LNCaP clone FGC (cell line): ENCODE results near the gene LAMP1.

ENCODE experiments used
- DNase-seq: peaks from one replicate; pipeline ENCODE4 v3.0.0-alpha.2; 2011; ENCODE audit warnings: low read depth
- H3K4me3 ChIP-seq: 2 replicates; pipeline ENCODE4 v1.5.1; 2011; ENCODE audit warnings: mild to moderate bottlenecking, low read depth, low read length, control low read depth
- TF ChIP-seq, protein P1 (sequence below): IDR thresholded peaks from 2 replicates; pipeline ENCODE4 v1.5.1; 2012; ENCODE audit warnings: mild to moderate bottlenecking; ENCODE audit not compliant: control insufficient read depth, insufficient read depth; ENCODE audit errors: extremely low read depth

LAMP1 gene

DNA sequence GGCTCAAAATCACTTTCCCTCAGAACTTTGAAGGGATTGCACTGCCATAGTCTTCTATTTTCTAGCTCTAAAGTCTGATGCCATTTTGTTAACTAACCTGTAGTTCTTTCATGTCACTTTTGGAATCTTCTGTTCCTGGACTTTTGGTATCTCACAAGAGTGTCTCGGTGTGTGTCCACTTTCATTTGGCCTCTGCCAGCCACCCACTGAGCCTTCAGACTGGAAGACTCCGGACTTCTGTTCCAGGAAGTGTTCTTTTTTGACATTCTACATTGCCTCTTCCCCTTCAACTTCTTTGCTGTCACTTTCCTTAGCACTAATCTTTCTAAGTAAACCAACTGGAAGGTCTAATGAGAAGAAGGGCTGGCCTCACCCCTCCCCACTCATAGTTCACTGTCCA is 25.0 kb upstream of the LAMP1 start:
- H3K4me3 ChIP-seq = no peak overlapping the region
- TF ChIP-seq, protein P1, sequence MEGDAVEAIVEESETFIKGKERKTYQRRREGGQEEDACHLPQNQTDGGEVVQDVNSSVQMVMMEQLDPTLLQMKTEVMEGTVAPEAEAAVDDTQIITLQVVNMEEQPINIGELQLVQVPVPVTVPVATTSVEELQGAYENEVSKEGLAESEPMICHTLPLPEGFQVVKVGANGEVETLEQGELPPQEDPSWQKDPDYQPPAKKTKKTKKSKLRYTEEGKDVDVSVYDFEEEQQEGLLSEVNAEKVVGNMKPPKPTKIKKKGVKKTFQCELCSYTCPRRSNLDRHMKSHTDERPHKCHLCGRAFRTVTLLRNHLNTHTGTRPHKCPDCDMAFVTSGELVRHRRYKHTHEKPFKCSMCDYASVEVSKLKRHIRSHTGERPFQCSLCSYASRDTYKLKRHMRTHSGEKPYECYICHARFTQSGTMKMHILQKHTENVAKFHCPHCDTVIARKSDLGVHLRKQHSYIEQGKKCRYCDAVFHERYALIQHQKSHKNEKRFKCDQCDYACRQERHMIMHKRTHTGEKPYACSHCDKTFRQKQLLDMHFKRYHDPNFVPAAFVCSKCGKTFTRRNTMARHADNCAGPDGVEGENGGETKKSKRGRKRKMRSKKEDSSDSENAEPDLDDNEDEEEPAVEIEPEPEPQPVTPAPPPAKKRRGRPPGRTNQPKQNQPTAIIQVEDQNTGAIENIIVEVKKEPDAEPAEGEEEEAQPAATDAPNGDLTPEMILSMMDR = no peak

DNA sequence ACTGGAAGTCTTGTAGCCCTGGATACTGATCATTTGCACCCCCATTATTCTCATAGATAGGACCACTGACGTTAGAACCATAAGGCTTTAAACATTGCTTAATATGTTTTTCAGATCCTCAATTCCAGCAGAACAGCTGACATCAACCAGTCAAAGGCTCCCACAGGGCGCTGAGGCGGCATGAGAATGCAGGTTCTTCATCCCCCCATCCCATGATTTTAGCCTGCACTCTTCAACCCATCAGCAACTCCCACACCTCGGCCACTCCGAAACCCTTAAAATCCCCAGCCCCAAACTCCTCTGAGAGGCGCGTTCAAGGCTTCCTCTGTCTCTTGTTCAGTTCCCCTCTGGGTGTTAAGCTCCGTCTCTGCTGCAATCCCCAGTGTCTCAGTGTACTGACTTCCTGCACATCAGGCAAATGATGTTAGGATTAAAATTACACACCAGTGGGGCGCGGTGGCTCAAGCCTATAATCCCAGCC is 24.3 kb upstream of the LAMP1 start:
- H3K4me3 ChIP-seq = no peak overlapping the region
- TF ChIP-seq, protein P1 = no peak
- no peak for DNase-seq

More for the DNA sequence above, 25.0 kb upstream of the LAMP1 start:
- DNase-seq = no peak

DNA sequence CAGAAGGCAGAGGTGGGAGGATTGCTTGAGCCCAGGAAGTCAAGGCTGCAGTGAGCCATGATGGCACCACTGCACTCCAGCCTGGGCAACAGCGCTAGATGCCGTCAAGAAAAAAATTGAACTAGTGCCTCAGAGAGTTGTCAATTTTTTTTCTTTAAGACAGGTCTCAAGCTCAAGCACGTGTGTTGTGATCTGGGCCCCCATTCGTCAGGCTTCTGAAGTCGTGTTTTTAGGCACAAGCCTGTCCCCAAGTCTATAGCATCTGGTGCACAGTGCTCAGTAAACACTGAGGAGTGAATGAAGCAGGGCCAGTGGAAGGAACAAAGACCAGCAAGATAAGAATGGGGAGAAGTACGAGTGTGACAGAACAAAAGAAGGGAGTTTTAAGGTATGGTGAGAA is 23.7 kb upstream of the LAMP1 start:
- no peak overlapping the region for H3K4me3 ChIP-seq

DNA sequence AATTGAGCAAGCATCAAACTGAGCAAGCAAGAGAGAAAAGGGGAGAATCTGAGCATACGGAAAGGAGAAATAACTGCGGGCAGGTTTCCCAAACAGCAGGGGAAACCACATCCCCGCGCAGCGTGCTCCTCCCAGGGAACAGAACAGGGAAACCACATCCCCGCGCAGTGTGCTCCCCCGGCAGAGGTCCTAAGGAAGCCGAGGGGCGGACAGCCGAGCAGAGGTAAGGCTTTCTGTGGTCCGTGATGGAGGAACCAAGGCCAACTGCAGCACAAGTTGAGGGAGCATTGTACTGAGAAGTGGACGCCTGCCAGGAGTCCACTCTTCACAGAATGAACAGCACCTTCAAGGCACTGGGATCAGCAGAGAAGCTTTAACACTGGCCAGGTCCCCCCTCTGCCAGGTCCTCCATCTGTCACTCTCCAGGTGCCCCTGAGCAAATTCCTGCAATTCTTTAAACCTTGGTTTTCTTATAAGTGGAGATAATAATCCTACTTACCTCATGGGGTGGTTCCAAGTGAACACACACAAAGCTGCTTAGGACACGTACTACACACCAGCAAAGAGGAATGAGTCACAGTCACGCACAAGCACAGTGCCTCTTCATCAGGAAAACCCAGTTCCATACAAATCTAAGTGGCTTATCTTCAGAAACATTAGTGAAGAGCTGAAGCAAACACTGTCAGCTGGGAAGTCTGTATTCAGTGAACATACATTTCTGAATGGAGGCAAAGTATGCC is 23.0 kb upstream of the LAMP1 start:
- H3K4me3 ChIP-seq = no peak overlapping the region
- TF ChIP-seq, protein P1 = no peak
- no peak for DNase-seq

More for the DNA sequence above, 23.7 kb upstream of the LAMP1 start:
- DNase-seq = no peak
- TF ChIP-seq, protein P1 = no peak

DNA sequence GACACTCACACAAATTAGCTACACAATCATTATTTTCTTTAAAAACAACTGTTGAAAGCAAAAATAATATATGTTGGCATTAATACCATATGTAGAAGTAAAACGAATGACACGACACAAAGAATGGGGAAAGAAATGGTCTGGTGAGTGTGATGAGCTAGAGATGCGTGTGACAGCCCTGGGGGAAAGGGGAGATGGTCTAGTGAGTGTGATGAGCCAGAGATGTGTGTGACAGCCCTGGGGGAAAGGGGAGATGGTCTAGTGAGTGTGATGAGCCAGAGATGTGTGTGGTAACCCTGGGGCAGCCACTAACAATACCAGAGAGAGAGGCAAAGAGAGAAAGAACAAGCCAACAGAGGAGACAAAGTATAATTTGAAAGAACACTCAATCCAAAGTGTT is 22.3 kb upstream of the LAMP1 start:
- DNase-seq = no peak
- no peak overlapping the region for H3K4me3 ChIP-seq
- TF ChIP-seq, protein P1 = no peak

DNA sequence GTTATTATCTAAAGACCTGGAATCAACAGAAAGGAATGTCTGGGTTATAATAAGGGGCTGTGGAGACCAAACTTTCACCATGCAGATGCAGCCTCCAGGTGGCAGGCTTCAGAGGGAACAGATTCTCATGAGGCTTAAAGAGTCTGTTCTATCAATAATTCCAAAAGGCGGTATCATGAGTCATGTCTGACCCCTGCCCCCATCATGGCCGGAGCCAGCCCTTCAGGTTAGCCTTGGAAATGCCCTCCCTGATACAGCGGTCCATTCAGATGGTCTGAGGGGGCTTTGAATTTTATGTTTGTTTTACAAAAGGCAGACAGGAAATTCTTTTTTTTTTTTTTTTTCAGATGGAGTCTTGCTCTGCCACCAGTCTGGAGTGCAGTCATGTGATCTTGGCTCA is 21.7 kb upstream of the LAMP1 start:
- DNase-seq = peak; percentile 33
- TF ChIP-seq, protein P1 = peak; percentile 49; the same call in 1 of the 2 replicates
- H3K4me3 ChIP-seq = no peak overlapping the region

DNA sequence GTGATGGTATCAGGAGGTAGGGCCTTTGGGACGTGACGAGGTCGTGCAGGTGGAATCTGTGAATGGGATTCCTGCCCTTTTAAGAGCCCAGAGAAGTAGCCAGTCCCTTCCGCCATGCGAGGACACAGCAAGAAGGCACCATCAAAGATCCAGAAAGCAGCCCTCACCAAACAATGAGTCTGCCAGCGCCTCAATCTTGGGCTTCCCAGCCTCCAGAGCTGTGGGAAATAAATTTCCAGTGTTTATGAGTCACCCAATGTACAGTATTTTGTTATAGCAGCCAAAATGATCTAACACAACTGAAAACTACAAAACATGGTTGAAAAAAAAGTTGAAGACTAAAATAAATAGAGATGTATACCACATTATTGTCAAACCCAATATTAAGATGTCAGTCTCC is 16.9 kb upstream of the LAMP1 start:
- no peak for DNase-seq
- TF ChIP-seq, protein P1 = no peak
- no peak overlapping the region for H3K4me3 ChIP-seq
